ENCODE data around the gene CHID1. TPM values are rescaled to one million over a fixed set of nuclear protein-coding genes. Genes with fewer than 3 reads are reported as not detected.

The CHID1 gene
- polyA plus RNA-seq, 1 donor: 82.9 TPM

DNA sequence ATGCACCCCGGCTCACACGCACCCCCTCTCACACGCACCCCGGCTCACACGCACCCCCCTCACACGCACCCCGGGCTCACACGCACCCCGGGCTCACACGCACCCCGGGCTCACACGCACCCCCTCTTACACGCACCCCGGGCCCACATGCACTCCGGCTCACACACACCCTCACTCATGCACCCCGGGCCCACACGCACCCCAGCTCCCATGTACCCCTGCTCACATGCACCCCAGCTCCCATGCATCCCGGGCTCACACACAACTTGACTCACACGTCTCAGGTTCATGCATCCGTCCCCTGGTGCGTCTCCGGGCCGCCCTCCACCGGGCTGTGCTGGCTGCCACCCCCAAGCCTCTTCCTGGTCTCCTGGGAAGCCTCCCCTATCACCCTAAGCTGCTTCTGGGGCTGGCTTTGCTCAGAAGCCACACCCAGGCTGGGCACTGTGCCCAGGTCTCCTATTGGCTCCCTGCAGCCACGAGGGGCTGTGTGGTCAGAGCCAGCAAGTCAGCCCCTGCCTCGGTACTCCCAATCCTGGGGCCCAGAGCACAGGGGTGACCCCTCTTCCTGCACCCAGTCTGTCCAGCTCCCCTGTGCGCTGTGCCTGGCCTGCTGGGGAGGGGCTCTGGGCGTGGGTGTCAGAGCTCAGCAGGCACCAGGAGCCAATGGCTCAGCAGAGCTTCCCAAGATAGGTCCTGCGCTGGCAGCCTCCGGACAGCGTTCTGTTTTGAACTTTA lies 51.0 kb downstream of the CHID1 start:
- no CpG with 5 or more reads among the region's 31 CpGs for WGBS (ENCODE audit: insufficient coverage, low lambda C conversion rate)
- H3K36me3 ChIP-seq (ENCODE audit: control insufficient read depth, insufficient read depth, low read length): no peaks in the 10 kb centered on the region
- H3K4me3 ChIP-seq (ENCODE audit: low read length): peak overlapping the region; percentile 18
- DNase-seq: peak; percentile 76 to 77
- H3K27ac ChIP-seq (ENCODE audit: low read length): no peak overlapping the region
- H3K27me3 ChIP-seq (ENCODE audit: control insufficient read depth, insufficient read depth, low read length): no peaks in the 10 kb centered on the region
- H3K9me3 ChIP-seq (ENCODE audit: control insufficient read depth, low read depth, low read length): no peaks in the 10 kb centered on the region
- H3K4me1 ChIP-seq (ENCODE audit: control insufficient read depth, insufficient read depth, low read length): peaks cover 42% of the 10 kb centered on the region

DNA sequence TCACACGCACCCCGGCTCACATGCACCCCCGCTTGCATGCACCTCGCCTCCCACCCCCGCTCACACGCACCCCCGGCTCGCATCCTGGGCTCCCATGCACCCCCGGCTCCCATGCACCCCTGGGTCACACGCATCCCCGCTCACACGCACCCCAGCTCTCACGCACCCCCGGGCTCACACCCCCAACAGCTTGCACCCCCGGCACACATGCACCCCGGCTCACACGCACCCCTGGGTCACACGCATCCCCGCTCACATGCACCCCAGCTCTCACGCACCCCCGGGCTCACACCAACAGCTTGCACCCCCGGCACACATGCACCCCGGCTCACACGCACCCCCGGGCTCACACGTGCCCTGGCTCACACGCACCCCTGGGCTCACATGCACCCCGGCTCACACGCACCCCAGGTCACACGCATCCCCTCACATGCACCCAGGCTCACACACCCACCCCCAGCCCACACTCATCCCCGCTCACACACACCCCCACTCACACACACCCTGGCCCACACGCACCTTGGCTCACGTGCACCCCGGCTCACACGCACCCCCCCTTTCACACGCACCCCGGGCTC lies 51.8 kb downstream of the CHID1 start:
- no CpG with 5 or more reads among the region's 37 CpGs for WGBS (ENCODE audit: insufficient coverage, low lambda C conversion rate)
- Histone ChIP-seq H3K4me1 (ENCODE audit: control insufficient read depth, insufficient read depth, low read length) (peaks cover 38% of the 10 kb centered on the region), H3K9me3 (ENCODE audit: control insufficient read depth, low read depth, low read length) (no peaks in the 10 kb centered on the region), H3K27ac (ENCODE audit: low read length) (no peak overlapping the region), H3K4me3 (ENCODE audit: low read length) (no peak overlapping the region), H3K27me3 (ENCODE audit: control insufficient read depth, insufficient read depth, low read length) (no peaks in the 10 kb centered on the region), H3K36me3 (ENCODE audit: control insufficient read depth, insufficient read depth, low read length) (no peaks in the 10 kb centered on the region)
- DNase-seq: no peak

DNA sequence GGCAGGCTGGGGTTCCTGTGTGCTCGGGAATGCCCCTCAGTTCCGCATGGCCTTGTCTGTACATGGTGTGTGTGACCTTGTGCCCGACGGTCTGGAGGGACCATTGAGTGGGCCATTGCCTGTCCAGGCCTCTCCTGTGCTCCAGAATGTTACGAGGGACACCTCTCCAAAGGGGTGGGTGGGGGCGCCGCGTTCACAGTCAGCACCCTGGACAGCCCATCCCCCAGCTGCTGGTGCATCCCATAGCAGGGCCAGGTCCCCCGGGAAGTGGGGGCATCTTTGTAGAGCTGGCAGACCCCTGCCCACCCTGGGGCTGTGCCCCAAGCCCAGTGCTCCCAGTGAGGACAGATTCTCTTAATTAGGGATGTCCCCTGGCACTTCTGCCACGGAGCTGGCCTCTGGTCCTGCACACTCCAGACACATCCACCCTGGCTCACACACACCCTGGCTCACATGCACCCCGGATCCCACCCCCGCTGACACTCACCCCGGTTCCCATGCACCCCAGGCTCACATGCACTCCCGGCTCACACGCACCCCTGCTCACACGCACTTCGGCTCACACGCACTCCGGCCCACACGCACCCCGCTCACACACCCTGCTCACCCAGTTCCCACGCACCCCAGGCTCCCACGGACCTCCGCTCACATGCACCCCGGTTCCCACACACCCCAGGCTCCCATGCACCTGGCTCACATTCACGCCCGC lies 52.4 kb downstream of the CHID1 start:
- 100% methylated on average over 1 of the region's 27 CpGs for WGBS (ENCODE audit: insufficient coverage, low lambda C conversion rate)
- H3K27ac ChIP-seq (ENCODE audit: low read length): no peak overlapping the region
- no peaks in the 10 kb centered on the region for H3K27me3 ChIP-seq (ENCODE audit: control insufficient read depth, insufficient read depth, low read length)
- no peak for DNase-seq
- H3K9me3 ChIP-seq (ENCODE audit: control insufficient read depth, low read depth, low read length): no peaks in the 10 kb centered on the region
- no peaks in the 10 kb centered on the region for H3K36me3 ChIP-seq (ENCODE audit: control insufficient read depth, insufficient read depth, low read length)
- no peak overlapping the region for H3K4me3 ChIP-seq (ENCODE audit: low read length)
- peaks cover 32% of the 10 kb centered on the region for H3K4me1 ChIP-seq (ENCODE audit: control insufficient read depth, insufficient read depth, low read length)

DNA sequence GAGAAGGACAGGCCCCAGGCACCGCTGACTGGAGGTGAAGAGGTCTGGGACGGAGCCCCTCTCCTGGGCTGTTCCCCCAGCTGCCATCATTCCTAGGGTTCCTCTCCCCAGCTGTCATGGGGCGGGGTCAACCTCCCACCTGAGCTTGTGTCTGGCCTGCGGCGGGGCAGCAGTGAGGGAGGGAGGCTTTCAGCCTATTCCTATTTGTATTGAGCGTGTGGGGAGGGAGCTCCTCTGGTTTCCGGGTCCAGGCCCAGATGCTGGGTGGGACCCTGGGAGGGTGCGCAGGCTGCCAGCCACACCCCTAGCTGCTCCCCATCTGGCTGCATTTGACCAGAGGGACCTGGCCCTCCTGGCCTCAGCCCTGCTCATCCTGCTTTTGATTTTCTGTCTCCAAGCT lies 54.2 kb downstream of the CHID1 start:
- no CpG with 5 or more reads among the region's 8 CpGs for whole genome bisulfite sequencing (ENCODE audit: insufficient coverage, low lambda C conversion rate)
- no peak for DNase-seq
- Histone ChIP-seq H3K36me3 (ENCODE audit: control insufficient read depth, insufficient read depth, low read length) (no peaks in the 10 kb centered on the region), H3K27me3 (ENCODE audit: control insufficient read depth, insufficient read depth, low read length) (peaks cover 7% of the 10 kb centered on the region), H3K4me3 (ENCODE audit: low read length) (no peak overlapping the region), H3K27ac (ENCODE audit: low read length) (no peak overlapping the region), H3K4me1 (ENCODE audit: control insufficient read depth, insufficient read depth, low read length) (peaks cover 17% of the 10 kb centered on the region), H3K9me3 (ENCODE audit: control insufficient read depth, low read depth, low read length) (no peaks in the 10 kb centered on the region)

DNA sequence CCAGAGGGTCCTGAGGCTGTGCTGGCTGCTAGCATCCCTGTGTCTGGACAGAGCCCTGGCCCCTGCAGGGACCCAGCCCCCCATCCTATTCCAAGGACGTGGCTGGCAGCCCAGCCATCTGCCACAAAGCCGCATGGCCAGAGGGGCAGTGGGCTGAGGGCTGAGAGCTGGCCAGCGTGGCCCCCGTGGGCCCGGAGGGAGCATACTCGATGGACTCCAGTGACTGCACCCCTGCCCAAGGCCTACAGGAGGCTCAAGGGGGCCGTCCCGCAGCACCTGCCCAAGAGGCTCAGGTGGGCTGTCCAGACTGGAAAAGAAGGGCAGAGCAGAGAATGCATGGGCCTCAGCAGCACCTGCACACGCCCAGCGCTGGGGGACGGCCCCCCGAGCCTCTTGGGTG lies 54.8 kb downstream of the CHID1 start:
- Histone ChIP-seq H3K27me3 (ENCODE audit: control insufficient read depth, insufficient read depth, low read length) (peaks cover 13% of the 10 kb centered on the region), H3K36me3 (ENCODE audit: control insufficient read depth, insufficient read depth, low read length) (no peaks in the 10 kb centered on the region), H3K27ac (ENCODE audit: low read length) (no peak overlapping the region), H3K4me3 (ENCODE audit: low read length) (no peak overlapping the region), H3K4me1 (ENCODE audit: control insufficient read depth, insufficient read depth, low read length) (peaks cover 17% of the 10 kb centered on the region), H3K9me3 (ENCODE audit: control insufficient read depth, low read depth, low read length) (no peaks in the 10 kb centered on the region)
- no CpG with 5 or more reads among the region's 12 CpGs for WGBS (ENCODE audit: insufficient coverage, low lambda C conversion rate)
- no peak for DNase-seq

DNA sequence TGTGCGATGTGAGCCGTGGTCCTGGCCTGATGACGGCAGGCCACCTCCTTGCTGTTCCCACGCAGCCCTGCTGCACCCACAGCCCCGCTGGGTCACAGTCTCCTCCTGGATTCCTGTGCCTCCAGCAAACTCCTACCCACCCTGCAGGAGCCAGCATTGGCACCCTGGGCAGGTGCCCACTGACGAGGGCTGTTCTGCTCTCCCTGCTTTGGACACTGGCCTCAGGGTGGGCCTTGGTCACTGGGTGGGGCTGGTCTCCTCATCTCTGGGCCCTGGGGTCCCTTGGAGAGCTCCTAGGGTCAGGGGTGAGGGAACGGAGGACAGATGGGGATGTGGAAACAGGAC lies 55.3 kb downstream of the CHID1 start:
- no peak overlapping the region for H3K27ac ChIP-seq (ENCODE audit: low read length)
- peaks cover 18% of the 10 kb centered on the region for H3K27me3 ChIP-seq (ENCODE audit: control insufficient read depth, insufficient read depth, low read length)
- DNase-seq: no peak
- H3K4me3 ChIP-seq (ENCODE audit: low read length): no peak overlapping the region
- peaks cover 20% of the 10 kb centered on the region for H3K4me1 ChIP-seq (ENCODE audit: control insufficient read depth, insufficient read depth, low read length)
- H3K36me3 ChIP-seq (ENCODE audit: control insufficient read depth, insufficient read depth, low read length): no peaks in the 10 kb centered on the region
- WGBS (ENCODE audit: insufficient coverage, low lambda C conversion rate): no CpG with 5 or more reads among the region's 7 CpGs
- H3K9me3 ChIP-seq (ENCODE audit: control insufficient read depth, low read depth, low read length): no peaks in the 10 kb centered on the region

DNA sequence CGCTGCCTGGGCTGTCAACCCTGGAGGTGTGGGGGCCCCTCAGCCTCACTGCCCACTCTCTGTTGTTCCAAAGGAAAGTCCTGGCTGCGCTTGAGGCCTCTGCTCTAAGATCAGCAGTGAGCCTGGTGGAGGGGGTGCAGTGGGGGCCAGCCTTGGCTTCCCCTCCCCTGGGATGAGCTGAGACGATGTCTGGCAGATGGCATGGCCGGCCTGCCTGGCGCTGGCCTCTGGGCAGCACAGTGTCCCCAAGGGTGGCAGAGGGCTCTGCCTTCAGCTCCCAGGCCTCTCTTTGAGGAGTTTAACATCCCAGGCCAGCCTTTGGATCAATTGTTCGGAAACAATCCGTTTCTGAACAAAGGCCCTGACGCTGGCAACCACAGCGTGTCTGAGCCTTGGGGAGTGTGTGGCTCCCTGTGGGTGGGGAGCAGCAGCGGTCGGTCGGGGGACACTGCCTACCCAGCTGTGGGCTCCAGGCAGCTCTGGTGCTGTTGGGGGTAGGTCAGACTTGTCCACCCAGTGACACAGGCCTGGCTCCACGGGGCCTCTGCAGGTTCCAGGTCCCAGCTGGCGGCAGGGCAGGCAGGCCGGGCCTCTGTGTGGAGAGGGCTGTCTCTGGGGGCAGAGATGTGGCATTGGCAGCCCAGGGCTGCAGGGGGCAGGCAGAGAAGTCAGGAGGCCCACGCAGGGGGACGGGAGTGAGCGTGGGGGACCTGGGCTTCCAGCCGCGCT lies 55.8 kb downstream of the CHID1 start:
- H3K9me3 ChIP-seq (ENCODE audit: control insufficient read depth, low read depth, low read length): no peaks in the 10 kb centered on the region
- H3K27me3 ChIP-seq (ENCODE audit: control insufficient read depth, insufficient read depth, low read length): peaks cover 21% of the 10 kb centered on the region
- no peak overlapping the region for H3K4me3 ChIP-seq (ENCODE audit: low read length)
- peaks cover 17% of the 10 kb centered on the region for H3K4me1 ChIP-seq (ENCODE audit: control insufficient read depth, insufficient read depth, low read length)
- H3K36me3 ChIP-seq (ENCODE audit: control insufficient read depth, insufficient read depth, low read length): no peaks in the 10 kb centered on the region
- DNase-seq: no peak
- WGBS (ENCODE audit: insufficient coverage, low lambda C conversion rate): no CpG with 5 or more reads among the region's 20 CpGs
- H3K27ac ChIP-seq (ENCODE audit: low read length): no peak overlapping the region

DNA sequence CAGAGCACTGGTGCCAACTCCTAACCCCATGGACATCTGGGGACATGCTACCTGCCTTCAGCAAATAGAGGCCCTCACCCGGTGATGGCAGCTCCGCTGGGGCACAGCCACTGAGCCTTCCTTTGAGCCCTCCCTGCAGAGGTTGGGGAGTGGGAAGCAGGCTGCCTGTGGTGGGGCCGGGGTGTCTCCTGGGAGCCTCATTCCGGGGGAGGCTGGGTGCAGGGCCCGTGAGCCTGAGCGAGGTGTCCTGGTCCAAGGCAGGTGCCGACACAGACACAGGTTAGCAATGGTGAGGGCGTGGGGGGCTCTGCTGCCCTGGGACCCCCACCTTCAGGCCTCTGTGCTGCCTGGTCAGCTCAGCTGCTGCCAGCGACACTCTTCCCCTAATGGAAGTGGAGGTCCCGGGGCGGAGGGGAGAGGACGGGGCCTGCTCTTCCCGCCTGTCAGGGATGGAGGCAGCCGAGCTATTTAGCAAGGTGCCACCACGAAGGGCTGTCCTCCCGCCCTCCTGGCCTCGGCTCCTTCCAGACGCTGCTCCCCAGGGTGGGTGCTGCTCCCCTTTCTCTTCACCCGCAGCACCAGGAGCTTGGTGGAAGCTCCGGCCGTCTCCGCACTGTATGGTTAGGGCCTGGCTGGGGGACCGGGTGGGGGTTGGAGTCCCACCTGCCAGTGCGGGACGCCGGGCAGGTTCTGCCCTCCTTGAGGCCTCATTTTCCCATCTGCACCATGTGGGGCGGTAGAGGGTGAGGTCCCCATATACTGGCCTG lies 56.7 kb downstream of the CHID1 start:
- no CpG with 5 or more reads among the region's 27 CpGs for WGBS (ENCODE audit: insufficient coverage, low lambda C conversion rate)
- H3K36me3 ChIP-seq (ENCODE audit: control insufficient read depth, insufficient read depth, low read length): no peaks in the 10 kb centered on the region
- H3K4me1 ChIP-seq (ENCODE audit: control insufficient read depth, insufficient read depth, low read length): peaks cover 18% of the 10 kb centered on the region
- no peak overlapping the region for H3K4me3 ChIP-seq (ENCODE audit: low read length)
- no peak for DNase-seq
- no peaks in the 10 kb centered on the region for H3K9me3 ChIP-seq (ENCODE audit: control insufficient read depth, low read depth, low read length)
- no peak overlapping the region for H3K27ac ChIP-seq (ENCODE audit: low read length)
- H3K27me3 ChIP-seq (ENCODE audit: control insufficient read depth, insufficient read depth, low read length): peaks cover 27% of the 10 kb centered on the region

DNA sequence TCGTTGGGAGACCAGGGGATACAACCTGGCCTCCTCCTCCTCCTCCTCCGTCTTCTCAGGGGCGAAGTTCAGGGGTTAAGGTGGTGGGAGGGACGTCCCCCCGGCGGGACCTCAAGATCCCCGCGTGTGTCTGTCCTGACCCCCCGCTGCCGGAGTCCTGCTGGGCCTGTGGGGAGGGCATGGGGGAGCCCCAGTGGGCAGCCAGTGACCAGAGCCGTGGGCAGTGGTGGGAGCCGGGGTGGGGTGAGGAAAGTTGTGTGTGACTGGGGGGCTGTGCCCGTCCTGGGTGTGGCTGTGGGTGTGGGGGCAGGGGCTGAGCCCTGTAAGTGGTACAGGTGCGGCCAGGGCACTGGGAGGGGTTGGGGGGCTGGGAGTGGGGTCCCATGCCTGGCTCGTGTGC lies 57.8 kb downstream of the CHID1 start:
- peaks cover 25% of the 10 kb centered on the region for H3K4me1 ChIP-seq (ENCODE audit: control insufficient read depth, insufficient read depth, low read length)
- no peaks in the 10 kb centered on the region for H3K9me3 ChIP-seq (ENCODE audit: control insufficient read depth, low read depth, low read length)
- H3K27ac ChIP-seq (ENCODE audit: low read length): no peak overlapping the region
- DNase-seq: no peak
- no CpG with 5 or more reads among the region's 15 CpGs for WGBS (ENCODE audit: insufficient coverage, low lambda C conversion rate)
- H3K4me3 ChIP-seq (ENCODE audit: low read length): no peak overlapping the region
- H3K36me3 ChIP-seq (ENCODE audit: control insufficient read depth, insufficient read depth, low read length): no peaks in the 10 kb centered on the region
- H3K27me3 ChIP-seq (ENCODE audit: control insufficient read depth, insufficient read depth, low read length): peaks cover 38% of the 10 kb centered on the region

Measured in large intestine (tissue), 3 donors.